H1 (cell line): ENCODE data around the gene PCNX3. TPM values are rescaled to one million over a fixed set of nuclear protein-coding genes. Genes with fewer than 3 reads are reported as not detected.

Source experiments
- CTCF ChIA-PET: fragments of 300-600 bp; sonication (Branson Sonifier 250); formaldehyde crosslinking; loops from one replicate; lab custom pipeline; 2021; ENCODE audit not compliant: partially characterized antibody; lab: Charles Lee
- POLR2A ChIA-PET: fragments of 300-600 bp; sonication (Branson Sonifier 250); formaldehyde crosslinking; loops from one replicate; lab custom pipeline; 2021; ENCODE audit warnings: inconsistent platforms; ENCODE audit not compliant: partially characterized antibody; lab: Charles Lee
- DNase-seq, 2 experiments: peaks; one replicate each; pipeline versions ENCODE4 v3.0.0 to v3.0.0-alpha.2; 2010 to 2022; ENCODE audit warnings: low spot score in 2 of 2, low read depth in 1 of 2, mixed read lengths in 1 of 2
- FAIRE-seq: peaks from 2 replicates; lab custom pipeline; 2011; peaks lifted over from hg19 to GRCh38; lab: Jason Lieb, UNC
- H2AFZ ChIP-seq: 2 replicates; pipeline ENCODE4 v1.8.1; 2012; ENCODE audit warnings: low read length, inconsistent platforms
- H2AK5ac ChIP-seq: 2 replicates; pipeline ENCODE4 v1.6.1; 2013; ENCODE audit warnings: low read depth, low read length
- H2BK120ac ChIP-seq: replicated peaks from 2 replicates; pipeline ENCODE3; 2013; ENCODE audit warnings: low read depth, low read length, inconsistent platforms
- H2BK12ac ChIP-seq: 2 replicates; pipeline ENCODE4 v1.6.1; 2013; ENCODE audit warnings: low read depth, low read length
- H2BK15ac ChIP-seq: 2 replicates; pipeline ENCODE4 v1.6.1; 2013; ENCODE audit warnings: low read length
- H2BK20ac ChIP-seq: 2 replicates; pipeline ENCODE4 v1.6.1; 2013; ENCODE audit warnings: low read length
- H2BK5ac ChIP-seq: 2 replicates; pipeline ENCODE4 v1.6.1; 2013; ENCODE audit warnings: low read depth, low read length
- H3K14ac ChIP-seq: 2 replicates; pipeline ENCODE4 v1.6.1; 2013; ENCODE audit warnings: inconsistent platforms; ENCODE audit not compliant: insufficient read length
- H3K18ac ChIP-seq: 2 replicates; pipeline ENCODE4 v1.6.1; 2013; ENCODE audit warnings: low read length; ENCODE audit errors: extremely low read depth
- H3K23ac ChIP-seq: 2 replicates; pipeline ENCODE4 v1.6.1; 2013; ENCODE audit warnings: inconsistent platforms; ENCODE audit not compliant: insufficient read length
- H3K23me2 ChIP-seq: 2 replicates; pipeline ENCODE4 v1.6.1; 2013; ENCODE audit warnings: low read depth, low read length
- H3K27ac ChIP-seq: 2 replicates; pipeline ENCODE4 v1.6.1; 2011; ENCODE audit warnings: low read depth, low read length, inconsistent platforms
- H3K27me3 ChIP-seq, 4 experiments: replicated peaks in 1 of 4; 1 replicate in 1 of 4; 2 replicates in 3 of 4; pipeline versions ENCODE4 v1.6.1 to v1.8.1; 2011 to 2013; ENCODE audit warnings: low read length in 3 of 4, mild to moderate bottlenecking in 3 of 4, inconsistent platforms in 2 of 4, mixed read lengths in 2 of 4, moderate library complexity in 1 of 4; ENCODE audit not compliant: control insufficient read depth in 3 of 4, insufficient read depth in 3 of 4; ENCODE audit errors: extremely low read depth in 1 of 4
- H3K36me3 ChIP-seq, 4 experiments: 2 replicates each; pipeline versions ENCODE4 v1.6.1 to v1.8.1; 2011 to 2013; ENCODE audit warnings: mild to moderate bottlenecking in 4 of 4, low read length in 3 of 4, moderate library complexity in 2 of 4, control low read depth in 1 of 4, inconsistent platforms in 1 of 4; ENCODE audit not compliant: insufficient read depth in 4 of 4, control insufficient read depth in 2 of 4
- H3K4ac ChIP-seq: replicated peaks from 2 replicates; pipeline ENCODE3; 2013; ENCODE audit warnings: low read length, low read depth, mixed read lengths, inconsistent platforms; ENCODE audit not compliant: insufficient read length
- H3K4me1 ChIP-seq, 4 experiments: replicated peaks in 1 of 4; 1 replicate in 1 of 4; 2 replicates in 3 of 4; pipeline versions ENCODE4 v1.6.1 to v1.8.1; 2011 to 2013; ENCODE audit warnings: low read length in 3 of 4, inconsistent platforms in 2 of 4, mixed read lengths in 1 of 4; ENCODE audit not compliant: insufficient read depth in 4 of 4, control insufficient read depth in 3 of 4
- H3K4me2 ChIP-seq, 2 experiments: 2 replicates each; pipeline versions ENCODE4 v1.6.1 to v1.8.1; 2011 to 2013; ENCODE audit warnings: low read depth in 2 of 2, low read length in 2 of 2, control low read depth in 1 of 2, inconsistent platforms in 1 of 2, mild to moderate bottlenecking in 1 of 2; ENCODE audit not compliant: insufficient read depth in 1 of 2
- H3K4me3 ChIP-seq, 4 experiments: fragments of 200-600, 300-600 bp in 1 of 4; sonication (generic), shearing (Covaris generic), sonication (Bioruptor Twin) in 1 of 4; 2 replicates each; pipeline versions ENCODE4 v1.5.1 to v1.8.1; 2011 to 2016; ENCODE audit warnings: low read length in 4 of 4, low read depth in 3 of 4, control low read depth in 2 of 4, inconsistent platforms in 2 of 4, mild to moderate bottlenecking in 2 of 4, mixed read lengths in 1 of 4, moderate library complexity in 1 of 4; ENCODE audit not compliant: insufficient read depth in 2 of 4; ENCODE audit errors: extremely low read depth in 1 of 4
- H3K56ac ChIP-seq: replicated peaks from 2 replicates; pipeline ENCODE3; 2013; ENCODE audit warnings: low read depth, mild to moderate bottlenecking, mixed read lengths, low read length, inconsistent platforms; ENCODE audit not compliant: insufficient read length
- H3K79me1 ChIP-seq: 2 replicates; pipeline ENCODE4 v1.6.1; 2013; ENCODE audit warnings: low read depth, low read length, control low read depth
- H3K79me2 ChIP-seq, 2 experiments: 2 replicates each; pipeline versions ENCODE4 v1.6.1 to v1.8.1; 2012 to 2013; ENCODE audit warnings: low read length in 2 of 2, mild to moderate bottlenecking in 2 of 2, inconsistent platforms in 1 of 2; ENCODE audit not compliant: insufficient read depth in 2 of 2, control insufficient read depth in 1 of 2
- H3K9ac ChIP-seq, 4 experiments: replicated peaks in 1 of 4; 1 replicate in 1 of 4; 2 replicates in 3 of 4; pipeline versions ENCODE4 v1.6.1 to v1.8.1; 2011 to 2013; ENCODE audit warnings: low read depth in 3 of 4, low read length in 3 of 4, control low read depth in 2 of 4, mild to moderate bottlenecking in 2 of 4, moderate library complexity in 2 of 4, inconsistent platforms in 1 of 4; ENCODE audit errors: extremely low read depth in 1 of 4
- H3K9me3 ChIP-seq, 2 experiments: 2 replicates each; pipeline versions ENCODE4 v1.6.1 to v1.8.1; 2012 to 2013; ENCODE audit warnings: mild to moderate bottlenecking in 2 of 2, moderate library complexity in 2 of 2, control low read depth in 1 of 2, inconsistent platforms in 1 of 2, low read depth in 1 of 2, low read length in 1 of 2, mixed read lengths in 1 of 2; ENCODE audit not compliant: insufficient read depth in 2 of 2
- H4K20me1 ChIP-seq, 2 experiments: replicated peaks in 1 of 2; 2 replicates each; pipeline versions ENCODE3 to v1.8.1; 2011 to 2013; ENCODE audit warnings: inconsistent platforms in 2 of 2, low read length in 2 of 2, mild to moderate bottlenecking in 1 of 2; ENCODE audit not compliant: insufficient read depth in 2 of 2, control insufficient read depth in 1 of 2
- H4K5ac ChIP-seq: 2 replicates; pipeline ENCODE4 v1.6.1; 2013; ENCODE audit warnings: low read length, low read depth, mixed read lengths, inconsistent platforms; ENCODE audit not compliant: insufficient read length
- H4K8ac ChIP-seq: 2 replicates; pipeline ENCODE4 v1.8.0; 2013; ENCODE audit warnings: mild to moderate bottlenecking, moderate library complexity, low read length, inconsistent platforms; ENCODE audit not compliant: insufficient read depth; ENCODE audit errors: extremely low read depth
- H4K91ac ChIP-seq: replicated peaks from 2 replicates; pipeline ENCODE3; 2013; ENCODE audit warnings: low read length, mixed read lengths, inconsistent platforms; ENCODE audit not compliant: insufficient read length
- CBX8 ChIP-seq: fragments of 300-800, 300-1000 bp; sonication (generic); IDR thresholded peaks from 2 replicates; pipeline ENCODE4 v1.7.1; 2016; ENCODE audit warnings: low read depth, low read length, borderline replicate concordance
- CHD2 ChIP-seq: IDR thresholded peaks from 2 replicates; pipeline ENCODE4 v1.6.1; 2012; ENCODE audit warnings: low read length, improper control_type of control experiment
- HDAC2 ChIP-seq, 2 experiments: fragments of 300-600 bp in 1 of 2; sonication (generic) in 1 of 2; IDR thresholded peaks; 2 replicates each; pipeline ENCODE4 v1.6.1; 2011 to 2012; ENCODE audit warnings: low read depth in 2 of 2, low read length in 2 of 2, mild to moderate bottlenecking in 2 of 2, moderate library complexity in 2 of 2, borderline replicate concordance in 1 of 2, inconsistent platforms in 1 of 2
- RFX5 ChIP-seq: IDR thresholded peaks from 2 replicates; pipeline ENCODE4 v1.6.1; 2011; ENCODE audit warnings: low read depth, low read length, improper control_type of control experiment, borderline replicate concordance
- RNF2 ChIP-seq: fragments of 200-900, 300-1000 bp; sonication (generic); IDR thresholded peaks from 2 replicates; pipeline ENCODE4 v1.7.1; 2016; ENCODE audit warnings: borderline replicate concordance, low read depth, mild to moderate bottlenecking, antibody characterized with exemption, low read length; ENCODE audit not compliant: poor library complexity, severe bottlenecking; ENCODE audit errors: missing control alignments
- RXRA ChIP-seq: IDR thresholded peaks from 2 replicates; pipeline ENCODE4 v1.6.1; 2011; ENCODE audit warnings: low read depth, mild to moderate bottlenecking, low read length, moderate library complexity; ENCODE audit not compliant: insufficient read depth
- SIRT6 ChIP-seq: IDR thresholded peaks from one replicate; pipeline ENCODE4 v1.7.1; 2012; ENCODE audit warnings: low read length, inconsistent platforms
- SIX5 ChIP-seq: IDR thresholded peaks from 2 replicates; pipeline ENCODE4 v1.6.1; 2011; ENCODE audit warnings: mild to moderate bottlenecking, low read depth, low read length
- SUZ12 ChIP-seq: fragments of 200-600 bp; sonication (generic); IDR thresholded peaks from 2 replicates; pipeline ENCODE4 v1.6.1; 2012; ENCODE audit warnings: mild to moderate bottlenecking, inconsistent platforms, low read length, moderate library complexity, mixed read lengths
- TAF1 ChIP-seq: IDR thresholded peaks from 2 replicates; pipeline ENCODE4 v1.6.1; 2011; ENCODE audit warnings: mild to moderate bottlenecking, low read depth, low read length
- WGBS, 2 experiments: shearing (Covaris generic) in 1 of 2; methylation state at CpG; one replicate each; pipeline versions ENCODE4 v1.1.6 to v1.1.7; 2013 to 2015; ENCODE audit warnings: low lambda C conversion rate in 2 of 2, mixed read lengths in 2 of 2, inconsistent platforms in 1 of 2, low coverage in 1 of 2, missing lambda C conversion rate in 1 of 2; ENCODE audit not compliant: insufficient replicate concordance in 2 of 2, insufficient coverage in 1 of 2, insufficient read length in 1 of 2; ENCODE audit errors: extremely low coverage in 1 of 2, missing lambda C conversion rate in 1 of 2; 5-methylcytosine and 5-hydroxymethylcytosine counted together
- polyA plus RNA-seq, 7 experiments: library from polyadenylated mRNA; depleted of rRNA in 3 of 7; stranded (reverse) in 5 of 7; unstranded in 2 of 7; fragments of >200 nt in 5 of 7; fragments of 200-250 nt in 2 of 7; gene quantifications; 1 replicate in 5 of 7; 2 replicates in 1 of 7; 4 replicates in 1 of 7; pipeline versions ENCODE4 v1.2.1 to v1.2.3, GENCODE V29; 2011 to 2013; ENCODE audit warnings: missing spikeins in 2 of 7, mixed read lengths in 2 of 7
- total RNA-seq: library from RNA; stranded (reverse); fragmentation: NEBNext Ultra II Directional; extraction: Animal tissue kit (Norgen Biotek cat#: 25700); gene quantifications from 2 replicates; pipeline ENCODE4 v1.2.1, GENCODE V29; 2021
- TF ChIP-seq, protein P1 (sequence below): IDR thresholded peaks from 2 replicates; pipeline ENCODE4 v1.6.1; 2011; ENCODE audit warnings: low read depth, mild to moderate bottlenecking, low read length; ENCODE audit not compliant: insufficient read depth

PCNX3 gene
- total and polyA plus RNA-seq, 2 of the 8 experiments (the other 6 are each of a cell fraction or from before 2014, with no cell fraction given) = 27.2 to 38.8 TPM

DNA sequence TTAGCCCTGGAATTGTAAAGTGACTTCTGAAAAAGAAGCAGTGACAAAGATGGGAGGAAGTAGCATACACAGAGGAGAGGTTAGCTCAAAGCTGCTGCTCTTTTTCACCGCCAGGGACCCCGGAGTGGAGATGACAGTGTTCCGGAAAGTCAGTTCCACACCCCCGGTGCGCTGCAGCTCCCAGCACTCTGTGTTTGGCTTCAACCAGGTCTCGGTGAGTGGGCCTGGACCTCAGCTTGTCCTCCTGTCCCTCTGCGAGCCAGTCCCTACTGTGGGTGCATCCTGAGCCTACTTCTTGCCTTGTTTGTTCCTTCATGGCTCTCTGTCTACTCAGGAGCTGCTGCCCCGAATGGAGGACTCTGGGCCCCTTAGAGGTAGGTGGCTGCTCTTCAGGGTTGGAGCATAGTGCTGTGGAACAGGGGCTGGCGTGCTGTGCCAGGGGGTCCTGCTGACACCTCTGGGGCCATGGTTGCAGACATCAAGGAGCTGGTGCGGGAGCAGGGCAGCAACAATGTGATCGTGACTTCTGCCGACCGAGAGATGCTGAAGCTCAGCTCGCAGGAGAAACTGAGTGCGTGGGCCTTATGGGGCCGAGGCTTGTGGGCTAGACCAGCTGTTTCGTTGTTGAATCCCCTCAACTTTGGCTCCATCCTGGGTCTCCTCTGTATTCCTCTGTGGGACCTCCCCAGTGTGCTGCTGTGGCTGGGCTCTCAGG lies 1.7 kb downstream of the PCNX3 start:
- Histone ChIP-seq H3K79me2 (peaks cover 11 to 27% of the 10 kb centered on the region in 2 experiments), H4K8ac (no peak overlapping the region), H2BK120ac (no peak overlapping the region), H4K5ac (no peak overlapping the region), H3K9me3 (no peaks in the 10 kb centered on the region), H3K23me2 (peaks cover 16% of the 10 kb centered on the region), H3K27me3 (no peaks in the 10 kb centered on the region), H3K18ac (no peak overlapping the region), H3K36me3 (peaks cover 3 to 32% (median 19%) of the 10 kb centered on the region in 4 experiments; a peak in 7 of 8 replicates), H3K23ac (no peak overlapping the region), H2BK5ac (no peak overlapping the region), H3K4me1 (peaks cover 0 to 18% (median 9%) of the 10 kb centered on the region in 4 experiments; a peak in 5 of 7 replicates), H3K9ac (no peak overlapping the region), H4K20me1 (peaks cover 5 to 36% of the 10 kb centered on the region in 2 experiments), H3K27ac (no peak overlapping the region), H3K79me1 (peaks cover 24% of the 10 kb centered on the region), H2BK12ac (no peak overlapping the region), H4K91ac (no peak overlapping the region), H3K4me2 (peak overlapping the region; percentile 80 to 98; a peak in 2 of 4 replicates), H3K4me3 (peak overlapping the region in 2 of 4 experiments; percentile 85 to 88; a peak in 2 of 8 replicates), H2AK5ac (no peak overlapping the region), H3K14ac (no peak overlapping the region), H3K4ac (no peak overlapping the region), H3K56ac (no peak overlapping the region), H2BK20ac (no peak overlapping the region), H2AFZ (no peak overlapping the region), H2BK15ac (no peak overlapping the region)
- TF ChIP-seq SUZ12 (no peak), CHD2 (no peak), RFX5 (no peak), RNF2 (no peak), CBX8 (no peak), SIX5 (no peak), SIRT6 (no peak), RXRA (no peak), HDAC2 (IDR thresholded peaks at IDR 0.05; ENCODE audit: borderline replicate concordance in 1 of 2, low read depth in 2 of 2, low read length in 2 of 2) (no peak), TAF1 (no peak)
- TF ChIP-seq, protein P1, sequence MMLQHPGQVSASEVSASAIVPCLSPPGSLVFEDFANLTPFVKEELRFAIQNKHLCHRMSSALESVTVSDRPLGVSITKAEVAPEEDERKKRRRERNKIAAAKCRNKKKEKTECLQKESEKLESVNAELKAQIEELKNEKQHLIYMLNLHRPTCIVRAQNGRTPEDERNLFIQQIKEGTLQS = no peak
- DNase-seq (no peak), FAIRE-seq (no peak)
- CTCF ChIA-PET = interaction anchor here (0.7 to 2.1 kb wide), 9 partner anchors 9 to 94 kb away, joined by 3 to 11 read pairs (median 4); partner anchors contain the start of genes KAT5 and SIPA1
- 87% methylated on average over 17 of the region's 17 CpGs; no CpG with 5 or more reads in 1 of the 2 experiments for WGBS, 2 experiments
- POLR2A ChIA-PET = interaction anchor here (0.7 to 5.7 kb wide), 10 partner anchors 9 to 120 kb away, joined by 3 to 38 read pairs (median 6); partner anchors contain the start of gene SIPA1
